ENCODE measurements around the gene SNRNP200.

GRCh38 chr2:96231316-96231715 is 74.0 kb downstream of the SNRNP200 start:
- no peak for TF ChIP-seq CTCF (conservative IDR thresholded peaks at IDR 0.05 in 1 of 2, IDR thresholded peaks at IDR 0.05 in 1 of 2; ENCODE audit: extremely low read depth in 1 of 2, insufficient read depth in 1 of 2, low read depth in 1 of 2, low read length in 2 of 2)
- TF ChIP-seq EZH2 (IDR thresholded peaks at IDR 0.05; ENCODE audit: borderline replicate concordance, low read length), result no peak

All from mammary epithelial cell (primary cell).